Stimulated activated CD4-positive, alpha-beta T cell treated with anti-CD3 and anti-CD28 coated beads, Interleukin-2, amount 100 ng/mL, for 48 hours (primary cell): ENCODE measurements around the gene EXD3.
"Not testable (repeated sequence)": the region's sequence is repeated elsewhere in the genome, so short reads cannot be mapped to it uniquely, and the experiment has no call there.

ENCODE experiments used
- DNase-seq, 2 donors: peaks; one replicate each; pipeline ENCODE4 v3.0.0-alpha.2; 2020

EXD3 gene

GRCh38 chr9:137266585-137267453 is 156.1 kb downstream of the EXD3 start:
- no peak for DNase-seq

- DNase-seq = no peak
Measured at GRCh38 chr9:137266162-137266527, 156.8 kb downstream of the EXD3 start.

DNA sequence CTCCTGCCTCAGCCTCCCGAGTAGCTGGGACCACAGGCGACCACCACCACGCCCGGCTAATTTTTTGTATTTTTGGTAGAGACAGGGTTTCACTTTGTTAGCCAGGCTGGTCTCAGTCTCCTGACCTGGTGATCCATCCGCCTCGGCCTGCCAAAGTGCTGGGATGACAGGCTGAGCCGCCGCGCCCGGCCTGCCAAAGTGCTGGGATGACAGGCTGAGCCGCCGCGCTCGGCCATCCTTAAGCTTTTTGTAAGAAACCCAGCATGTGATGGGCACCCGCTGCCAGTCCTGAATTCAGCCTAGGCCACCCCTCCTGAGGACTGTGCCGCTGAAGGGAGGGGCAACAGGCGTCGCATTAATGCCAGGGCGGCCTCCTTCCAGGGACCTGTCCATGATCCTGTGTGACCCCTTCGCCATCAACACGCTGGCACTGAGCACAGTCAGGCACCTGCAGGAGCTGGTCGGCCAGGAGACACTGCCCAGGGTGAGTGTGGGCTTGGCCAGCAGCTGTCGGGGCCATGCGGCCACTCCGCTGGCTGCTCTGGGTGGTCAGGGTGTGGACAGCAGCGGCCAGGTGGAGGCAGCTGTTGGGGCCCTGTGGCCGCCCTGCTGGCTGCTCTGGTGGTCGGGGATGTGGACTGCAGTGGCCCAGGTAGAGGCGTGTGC is 157.3 kb downstream of the EXD3 start:
- no peak for DNase-seq

DNA sequence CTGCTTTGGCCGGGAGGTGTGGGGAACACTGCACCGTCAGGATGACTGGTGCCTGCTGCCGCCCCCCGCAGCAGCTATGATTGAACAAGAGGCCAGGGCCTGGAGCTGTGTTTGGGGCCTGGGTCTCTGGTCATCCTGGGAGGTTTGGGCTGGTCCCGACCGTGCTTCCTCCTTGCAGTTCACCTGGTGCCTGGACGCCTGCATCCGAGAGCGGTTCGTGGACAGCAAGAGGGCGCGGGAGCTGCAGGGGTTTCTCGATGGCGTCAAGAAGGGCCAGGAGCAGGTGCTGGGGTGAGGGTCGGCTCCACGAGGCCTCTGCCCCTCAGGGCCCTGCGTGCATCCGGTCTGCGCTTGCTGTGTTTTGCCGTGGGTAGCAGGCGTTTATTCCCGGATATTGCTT is 158.9 kb downstream of the EXD3 start:
- DNase-seq = no peak

DNA sequence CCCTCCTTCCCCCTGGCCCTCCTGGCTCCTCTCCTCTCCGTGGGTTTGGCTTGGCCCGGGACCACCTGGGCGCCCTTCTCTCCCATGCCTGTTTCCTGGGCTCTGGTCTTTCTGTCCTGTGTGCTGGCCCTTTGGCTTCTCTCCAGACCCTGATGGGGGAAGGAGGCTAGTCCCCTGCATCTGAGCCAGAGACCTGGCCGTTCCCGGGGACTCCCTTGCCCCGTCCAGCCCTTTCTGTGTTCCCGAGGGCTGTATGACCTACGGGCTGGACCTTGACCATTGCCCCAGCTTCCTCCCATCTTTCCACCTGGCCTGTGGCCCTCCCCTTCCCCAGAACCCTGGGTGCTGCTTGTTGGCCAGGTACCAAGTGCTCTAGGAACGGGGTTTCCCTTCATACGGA is 159.5 kb downstream of the EXD3 start:
- DNase-seq = no peak

- no peak for DNase-seq
Measured at GRCh38 chr9:137262909-137263285, 160.1 kb downstream of the EXD3 start.

GRCh38 chr9:137262173-137262908 is 160.6 kb downstream of the EXD3 start:
- not testable (repeated sequence) for DNase-seq
